Stomach (tissue), 4 donors: ENCODE results near the gene FRMD8.

Experiments used
- CTCF ChIP-seq, 7 experiments: fragments of 450-650 bp in 4 of 7; fragments of 200-600 bp in 3 of 7; sonication (generic) in 3 of 7; IDR thresholded peaks; one replicate each; pipeline ENCODE4 v1.5.1; 2016 to 2019; ENCODE audit warnings: antibody characterized with exemption in 7 of 7, control low read depth in 2 of 7, mild to moderate bottlenecking in 1 of 7
- EP300 ChIP-seq: sonication (generic); formaldehyde crosslinking; IDR thresholded peaks from one replicate; pipeline ENCODE4 v1.6.1; 2017; ENCODE audit warnings: antibody characterized with exemption
- POLR2A ChIP-seq, 4 donors: fragments of 450-650 bp; IDR thresholded peaks; one replicate each; pipeline ENCODE4 v1.6.1; 2016; ENCODE audit warnings: antibody characterized with exemption in 4 of 4, control low read depth in 2 of 4, mild to moderate bottlenecking in 1 of 4, moderate library complexity in 1 of 4

GRCh38 chr11:65446446-65447277 is 60.2 kb downstream of the FRMD8 start:
- TF ChIP-seq CTCF (IDR thresholded peaks at IDR 0.05) (no peak), POLR2A (IDR thresholded peaks at IDR 0.05) (no peak), EP300 (no peak)
